ENCODE measurements around the gene RAPSN.

The RAPSN gene

DNA sequence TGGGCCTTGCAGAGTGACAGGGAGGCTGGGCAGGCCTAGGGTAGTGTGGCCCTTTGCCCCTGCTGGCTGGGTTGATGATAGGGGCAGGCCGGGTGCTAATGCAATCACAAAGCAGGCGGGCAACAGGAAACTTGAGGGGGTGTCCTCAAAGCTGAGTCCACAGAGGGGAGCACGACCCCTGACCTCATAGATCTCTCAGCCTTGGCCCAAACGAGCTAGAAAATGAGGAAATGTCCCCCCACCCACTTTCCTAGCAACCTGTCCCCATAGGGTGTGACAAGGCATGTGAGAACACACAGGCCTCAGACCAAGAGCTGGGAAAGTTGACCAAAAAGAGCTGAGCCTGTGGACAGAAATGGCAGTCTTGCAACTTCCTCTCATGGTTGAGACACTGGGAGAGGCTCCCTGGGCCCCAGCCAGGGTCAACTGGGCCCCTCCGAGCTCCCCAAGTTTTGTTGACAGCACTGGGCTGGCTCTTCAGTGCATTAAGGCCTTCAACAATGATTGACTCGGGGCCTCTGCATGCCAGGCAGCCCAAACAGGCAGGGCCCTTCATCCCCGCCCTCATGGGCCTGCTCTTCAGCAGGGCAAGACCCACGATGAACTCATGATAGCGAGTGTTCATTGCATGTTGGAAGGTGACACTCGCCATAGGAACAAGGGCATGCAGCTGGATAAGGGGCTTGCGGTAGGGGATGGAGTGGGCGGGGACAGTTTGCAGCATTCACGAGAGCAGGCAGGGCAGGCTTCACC lies 60.8 kb downstream of the RAPSN start:
- DNase-seq, result no peak

Measured in activated naive CD4-positive, alpha-beta T cell (primary cell).